Mucosa of rectum (tissue), 2 donors: ENCODE measurements around the gene CALML6.
A peak's percentile ranks its signal among the peaks of the same experiment; 100 is the strongest.

ENCODE experiments used
- H3K27ac ChIP-seq, 2 donors: one replicate each; pipeline ENCODE4 v1.7.0; 2013; ENCODE audit warnings: inconsistent platforms in 2 of 2, low read depth in 2 of 2, low read length in 2 of 2
- H3K27me3 ChIP-seq, 2 donors: one replicate each; pipeline ENCODE4 v1.7.0; 2013; ENCODE audit warnings: low read length in 2 of 2; ENCODE audit not compliant: control insufficient read depth in 2 of 2, insufficient read depth in 2 of 2
- H3K36me3 ChIP-seq, 2 donors: one replicate each; pipeline ENCODE4 v1.7.0; 2013; ENCODE audit warnings: low read length in 2 of 2; ENCODE audit not compliant: control insufficient read depth in 2 of 2, insufficient read depth in 2 of 2
- H3K4me1 ChIP-seq, 2 donors: one replicate each; pipeline ENCODE4 v1.7.0; 2013; ENCODE audit warnings: low read length in 2 of 2, mild to moderate bottlenecking in 1 of 2; ENCODE audit not compliant: control insufficient read depth in 2 of 2, insufficient read depth in 2 of 2
- H3K4me3 ChIP-seq, 2 donors: one replicate each; pipeline ENCODE4 v1.7.0; 2013; ENCODE audit warnings: low read length in 2 of 2
- H3K9ac ChIP-seq, 2 donors: one replicate each; pipeline ENCODE4 v1.7.0; 2013; ENCODE audit warnings: low read length in 2 of 2, low read depth in 1 of 2, mild to moderate bottlenecking in 1 of 2
- H3K9me3 ChIP-seq, 2 donors: one replicate each; pipeline ENCODE4 v1.7.0; 2013; ENCODE audit warnings: low read length in 2 of 2; ENCODE audit not compliant: control insufficient read depth in 2 of 2
- donor health status: healthy.
- donor health status: Normal muscosa, but diverticular disease.

CALML6 gene

GRCh38 chr1:1899967-1900327 is 15.1 kb upstream of the CALML6 start:
- Histone ChIP-seq H3K4me3 (no peak overlapping the region), H3K4me1 (peaks cover 16 to 22% of the 10 kb centered on the region in 2 donors), H3K27ac (no peak overlapping the region), H3K27me3 (peaks cover 2 to 3% of the 10 kb centered on the region in 2 donors), H3K9ac (no peak overlapping the region), H3K36me3 (no peaks in the 10 kb centered on the region), H3K9me3 (no peaks in the 10 kb centered on the region)

DNA sequence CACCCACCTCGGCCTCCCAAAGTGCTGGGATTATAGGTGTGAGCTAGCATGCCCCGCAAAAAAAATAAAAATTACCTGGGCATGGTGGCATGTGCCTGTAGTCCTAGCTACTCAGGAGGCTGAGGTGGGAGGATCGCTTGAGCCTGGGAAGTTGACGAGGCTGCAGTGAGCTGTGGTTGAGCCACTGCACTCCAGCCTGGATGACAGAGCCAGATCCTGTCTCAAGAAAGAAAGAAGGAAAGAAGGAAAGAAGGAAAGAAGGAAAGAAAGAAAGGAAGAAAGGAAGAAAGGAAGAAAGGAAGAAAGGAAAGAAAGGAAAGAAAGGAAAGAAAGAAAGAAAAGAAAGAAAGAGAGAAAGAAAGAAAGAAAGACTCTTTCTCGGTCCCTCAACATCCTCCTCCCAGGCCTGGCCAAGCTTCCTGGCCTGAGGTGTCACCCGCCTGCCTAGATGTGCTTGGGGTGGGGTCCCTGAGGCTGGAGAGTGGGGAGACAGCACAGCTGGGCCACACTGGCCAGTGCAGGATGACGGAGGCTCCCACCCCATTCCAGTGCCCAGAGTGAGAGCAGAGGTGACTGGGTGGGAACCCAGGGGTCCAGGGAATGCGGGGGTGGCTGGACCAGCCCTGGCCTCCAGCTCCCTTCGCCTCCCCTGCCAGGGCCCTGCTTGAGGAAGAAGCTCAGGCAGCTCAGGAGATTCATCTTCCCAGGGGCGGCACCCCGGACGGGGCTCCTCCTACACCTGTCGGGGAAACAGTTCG is 14.0 kb upstream of the CALML6 start:
- Histone ChIP-seq H3K27me3 (peaks cover 0 to 3% of the 10 kb centered on the region in 2 donors), H3K36me3 (no peaks in the 10 kb centered on the region), H3K27ac (no peak overlapping the region), H3K9me3 (no peaks in the 10 kb centered on the region), H3K4me3 (no peak overlapping the region), H3K9ac (no peak overlapping the region), H3K4me1 (peaks cover 6 to 12% of the 10 kb centered on the region in 2 donors)

- H3K9me3 ChIP-seq, result no peaks in the 10 kb centered on the region
- no peak overlapping the region for H3K4me3 ChIP-seq
- no peak overlapping the region for H3K27ac ChIP-seq
- peaks cover 0 to 3% of the 10 kb centered on the region in 2 donors for H3K27me3 ChIP-seq
- no peaks in the 10 kb centered on the region for H3K36me3 ChIP-seq
- peaks cover 10 to 15% of the 10 kb centered on the region in 2 donors for H3K4me1 ChIP-seq
- H3K9ac ChIP-seq, result no peak overlapping the region
These were observed 13.3 kb upstream of the CALML6 start for GRCh38 chr1:1901641-1902294.

- no peak overlapping the region for H3K4me3 ChIP-seq
- peaks cover 0 to 3% of the 10 kb centered on the region in 2 donors for H3K27me3 ChIP-seq
- H3K9ac ChIP-seq, result no peak overlapping the region
- H3K4me1 ChIP-seq, result peaks cover 9 to 11% of the 10 kb centered on the region in 2 donors
- H3K36me3 ChIP-seq, result no peaks in the 10 kb centered on the region
- H3K27ac ChIP-seq, result no peak overlapping the region
- H3K9me3 ChIP-seq, result no peaks in the 10 kb centered on the region
These were observed 11.8 kb upstream of the CALML6 start for GRCh38 chr1:1903224-1903623.

GRCh38 chr1:1906185-1907097 is 8.6 kb upstream of the CALML6 start:
- Histone ChIP-seq H3K9me3 (no peaks in the 10 kb centered on the region), H3K9ac (no peak overlapping the region), H3K4me1 (peaks cover 14 to 18% of the 10 kb centered on the region in 2 donors), H3K4me3 (no peak overlapping the region), H3K27ac (peak overlapping the region in 1 of 2 donors; percentile 23), H3K27me3 (peaks cover 0 to 3% of the 10 kb centered on the region in 2 donors), H3K36me3 (no peaks in the 10 kb centered on the region)

GRCh38 chr1:1907098-1907736 is 7.8 kb upstream of the CALML6 start:
- no peaks in the 10 kb centered on the region for H3K9me3 ChIP-seq
- no peaks in the 10 kb centered on the region for H3K36me3 ChIP-seq
- no peak overlapping the region for H3K4me3 ChIP-seq
- no peak overlapping the region for H3K9ac ChIP-seq
- peaks cover 0 to 3% of the 10 kb centered on the region in 2 donors for H3K27me3 ChIP-seq
- H3K27ac ChIP-seq, result peak overlapping the region in 1 of 2 donors; percentile 23
- H3K4me1 ChIP-seq, result peaks cover 14 to 18% of the 10 kb centered on the region in 2 donors

DNA sequence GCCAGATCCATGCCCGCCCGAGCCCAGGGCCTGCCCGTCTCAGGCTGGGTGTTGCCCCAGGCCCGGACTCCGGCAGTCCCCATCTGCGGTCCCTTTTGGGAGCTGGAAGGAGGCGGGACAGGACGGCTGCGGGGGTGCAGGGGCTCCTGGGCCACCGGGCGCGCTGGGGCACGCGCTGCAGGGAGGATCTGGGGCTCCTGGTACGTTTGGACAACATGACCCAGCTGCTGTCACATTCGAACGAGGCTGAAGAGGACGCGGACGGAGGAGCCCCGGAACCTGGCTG is 6.6 kb upstream of the CALML6 start:
- H3K27ac ChIP-seq, result peak overlapping the region; percentile 77 to 83
- H3K36me3 ChIP-seq, result no peaks in the 10 kb centered on the region
- H3K4me3 ChIP-seq, result peak overlapping the region; percentile 76 to 79
- peak overlapping the region; percentile 89 to 95 for H3K9ac ChIP-seq
- H3K4me1 ChIP-seq, result peaks cover 14 to 18% of the 10 kb centered on the region in 2 donors
- no peaks in the 10 kb centered on the region for H3K9me3 ChIP-seq
- no peaks in the 10 kb centered on the region for H3K27me3 ChIP-seq

DNA sequence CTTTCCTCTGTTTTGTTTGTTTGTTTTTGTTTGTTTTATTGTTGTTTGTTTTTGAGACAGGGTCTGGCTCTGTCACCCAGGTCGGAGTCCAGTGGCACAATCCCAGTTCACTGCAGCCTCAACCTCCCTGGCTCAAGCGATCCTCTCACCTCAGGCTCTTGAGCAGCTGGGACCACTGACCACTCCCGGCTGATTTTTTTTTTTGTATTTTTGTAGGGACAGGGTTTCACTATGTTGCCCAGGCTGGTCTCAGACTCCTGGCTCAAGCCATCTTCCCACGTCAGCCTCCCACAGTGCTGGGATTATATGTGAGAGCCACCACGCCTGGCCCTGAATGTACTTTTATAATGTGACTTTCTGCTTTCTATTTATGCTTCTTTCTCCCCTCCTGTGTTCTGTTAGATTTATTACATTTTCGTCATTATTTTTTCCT is 5.0 kb upstream of the CALML6 start:
- H3K9ac ChIP-seq, result peak overlapping the region; percentile 41 to 70
- no peaks in the 10 kb centered on the region for H3K36me3 ChIP-seq
- H3K27ac ChIP-seq, result peak overlapping the region in 1 of 2 donors; percentile 70
- H3K4me3 ChIP-seq, result peak overlapping the region; percentile 65 to 70
- no peaks in the 10 kb centered on the region for H3K9me3 ChIP-seq
- H3K4me1 ChIP-seq, result peaks cover 14 to 18% of the 10 kb centered on the region in 2 donors
- no peaks in the 10 kb centered on the region for H3K27me3 ChIP-seq

DNA sequence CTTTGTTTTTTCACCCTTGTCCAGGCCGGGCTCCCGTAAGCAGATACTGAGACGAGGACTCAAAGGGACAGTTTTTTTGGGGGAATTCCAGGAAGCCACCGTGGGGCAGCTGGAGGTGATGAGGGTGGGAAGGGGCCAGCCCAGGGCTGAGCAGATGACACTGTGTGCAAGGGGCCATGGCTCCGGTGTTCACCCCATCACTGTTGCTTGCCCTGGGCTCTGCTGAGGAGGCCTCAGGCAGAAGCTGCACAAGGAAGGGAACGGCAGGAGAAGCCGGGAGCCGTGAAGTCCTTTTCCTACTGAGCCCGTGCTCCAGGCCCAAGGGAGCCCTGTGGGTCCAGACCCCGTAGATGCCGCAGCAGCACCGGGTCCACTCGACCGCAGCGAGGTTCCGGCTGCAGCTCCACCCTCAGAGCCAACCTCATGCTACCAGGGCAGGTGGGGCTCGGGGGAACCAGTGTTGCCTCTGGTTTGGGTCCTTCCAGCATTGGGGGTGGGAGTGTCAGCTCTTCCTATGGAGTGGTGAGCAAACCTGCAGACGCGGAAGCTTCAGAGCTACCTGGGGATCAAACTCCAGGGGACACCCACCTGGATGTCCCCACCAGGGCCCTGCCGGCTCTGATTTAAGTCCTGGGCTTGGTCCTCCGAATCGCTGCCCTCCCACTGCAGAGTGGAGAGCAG is 4.3 kb upstream of the CALML6 start:
- Histone ChIP-seq H3K36me3 (no peaks in the 10 kb centered on the region), H3K9ac (no peak overlapping the region), H3K4me3 (no peak overlapping the region), H3K4me1 (peaks cover 19 to 22% of the 10 kb centered on the region in 2 donors), H3K27me3 (no peaks in the 10 kb centered on the region), H3K9me3 (no peaks in the 10 kb centered on the region), H3K27ac (peak overlapping the region in 1 of 2 donors; percentile 38)
